ENCODE data around the gene GSTK1.

Gene GSTK1

GRCh38 chr7:143300959-143301935, 38.0 kb downstream of the GSTK1 start:
- no peak for DNase-seq

- DNase-seq, result no peak
Observed at GRCh38 chr7:143303733-143304132, 40.5 kb downstream of the GSTK1 start.

GRCh38 chr7:143304938-143305337, 41.7 kb downstream of the GSTK1 start:
- no peak for DNase-seq

- DNase-seq, result peak; percentile 66
Observed at GRCh38 chr7:143305423-143306070, 42.3 kb downstream of the GSTK1 start.

GRCh38 chr7:143308632-143309031, 45.4 kb downstream of the GSTK1 start:
- no peak for DNase-seq

GRCh38 chr7:143314127-143314526, 50.9 kb downstream of the GSTK1 start:
- no peak for DNase-seq

- no peak for DNase-seq
Observed at GRCh38 chr7:143315776-143316175, 52.5 kb downstream of the GSTK1 start, which contains the start of gene CLCN1. Gene CLCN1, plus strand, starts transcription at chr7:143316111. Its CDS starts 102 bp downstream, at chr7:143316213.

GRCh38 chr7:143316492-143316891, 53.3 kb downstream of the GSTK1 start:
- no peak for DNase-seq

- DNase-seq, result no peak
Observed at GRCh38 chr7:143318661-143319060, 55.4 kb downstream of the GSTK1 start.

All from activated CD8-positive, alpha-beta memory T cell treated with anti-CD3 and anti-CD28 coated beads, Interleukin-2, amount 50 U/mL, for 4 hours (primary cell).